WTC11 (cell line): ENCODE measurements around the gene CCDC9.

Experiments used
- CTCF ChIP-seq: fragments of 200-600 bp; IDR thresholded peaks from 2 replicates; pipeline ENCODE4 v1.8.0; 2022; ENCODE audit warnings: antibody characterized with exemption
- E2F4 ChIP-seq: sonication (generic); formaldehyde crosslinking; IDR thresholded peaks from 2 replicates; pipeline ENCODE4 v1.8.1; 2022; ENCODE audit warnings: low read depth, mild to moderate bottlenecking, moderate library complexity, missing genetic modification reagents, borderline replicate concordance
- ELF4 ChIP-seq: sonication (generic); formaldehyde crosslinking; IDR thresholded peaks from 2 replicates; pipeline ENCODE4 v1.8.1; 2022; ENCODE audit warnings: low read depth, mild to moderate bottlenecking, moderate library complexity, missing genetic modification reagents
- SP1 ChIP-seq: sonication (generic); formaldehyde crosslinking; conservative IDR thresholded peaks from 2 replicates; pipeline ENCODE4 v1.8.1; 2022; ENCODE audit warnings: missing genetic modification reagents
- TF ChIP-seq, protein P1 (sequence below): sonication (generic); formaldehyde crosslinking; IDR thresholded peaks from 2 replicates; pipeline ENCODE4 v1.8.0; 2022; ENCODE audit warnings: mild to moderate bottlenecking, missing genetic modification reagents
- TF ChIP-seq, protein P2 (sequence below): sonication (generic); formaldehyde crosslinking; IDR thresholded peaks from 2 replicates; pipeline ENCODE4 v1.8.1; 2023; ENCODE audit warnings: mild to moderate bottlenecking, missing genetic modification reagents, moderate library complexity
- TF ChIP-seq, protein P3 (sequence below): sonication (generic); formaldehyde crosslinking; IDR thresholded peaks from 2 replicates; pipeline ENCODE4 v1.8.0; 2022; ENCODE audit warnings: mild to moderate bottlenecking, missing genetic modification reagents

DNA sequence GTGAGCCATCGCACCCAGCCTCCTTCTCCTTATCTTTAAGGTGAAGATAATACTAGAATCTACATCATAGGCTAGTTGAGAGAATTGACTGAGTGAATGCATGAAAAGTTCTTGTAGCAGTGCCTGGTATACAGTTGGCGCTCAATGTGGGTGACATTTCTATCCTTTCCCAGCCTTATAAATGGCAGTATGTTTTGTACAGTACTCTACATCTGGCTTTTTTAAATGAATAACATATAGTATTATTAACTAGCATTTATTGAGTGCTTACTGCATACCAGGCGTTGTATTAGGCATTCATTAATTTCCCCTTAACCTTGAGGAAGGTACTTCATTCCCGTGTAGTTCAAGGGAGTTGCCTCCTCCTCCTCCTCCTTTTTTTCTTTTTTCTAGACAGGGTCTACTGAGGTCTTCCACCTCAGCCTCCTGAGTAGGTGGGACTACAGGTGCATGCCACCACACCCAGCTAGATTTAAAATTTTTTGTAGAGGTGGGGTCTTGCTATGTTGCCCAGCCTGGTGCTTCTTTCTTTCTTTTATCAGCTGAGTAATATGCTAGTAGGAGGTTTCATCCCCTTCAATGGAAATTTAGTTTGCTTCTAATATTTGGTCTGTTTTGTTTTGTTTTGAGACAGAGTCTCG is 56.2 kb downstream of the CCDC9 start:
- TF ChIP-seq, protein P1, sequence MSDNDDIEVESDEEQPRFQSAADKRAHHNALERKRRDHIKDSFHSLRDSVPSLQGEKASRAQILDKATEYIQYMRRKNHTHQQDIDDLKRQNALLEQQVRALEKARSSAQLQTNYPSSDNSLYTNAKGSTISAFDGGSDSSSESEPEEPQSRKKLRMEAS (CRISPR knock-in tag): no peak
- no peak for TF ChIP-seq CTCF
- no peak for TF ChIP-seq ELF4 (CRISPR knock-in tag)
- no peak for TF ChIP-seq SP1 (CRISPR knock-in tag)
- TF ChIP-seq, protein P2, sequence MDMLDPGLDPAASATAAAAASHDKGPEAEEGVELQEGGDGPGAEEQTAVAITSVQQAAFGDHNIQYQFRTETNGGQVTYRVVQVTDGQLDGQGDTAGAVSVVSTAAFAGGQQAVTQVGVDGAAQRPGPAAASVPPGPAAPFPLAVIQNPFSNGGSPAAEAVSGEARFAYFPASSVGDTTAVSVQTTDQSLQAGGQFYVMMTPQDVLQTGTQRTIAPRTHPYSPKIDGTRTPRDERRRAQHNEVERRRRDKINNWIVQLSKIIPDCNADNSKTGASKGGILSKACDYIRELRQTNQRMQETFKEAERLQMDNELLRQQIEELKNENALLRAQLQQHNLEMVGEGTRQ (CRISPR knock-in tag): no peak
- TF ChIP-seq, protein P3, sequence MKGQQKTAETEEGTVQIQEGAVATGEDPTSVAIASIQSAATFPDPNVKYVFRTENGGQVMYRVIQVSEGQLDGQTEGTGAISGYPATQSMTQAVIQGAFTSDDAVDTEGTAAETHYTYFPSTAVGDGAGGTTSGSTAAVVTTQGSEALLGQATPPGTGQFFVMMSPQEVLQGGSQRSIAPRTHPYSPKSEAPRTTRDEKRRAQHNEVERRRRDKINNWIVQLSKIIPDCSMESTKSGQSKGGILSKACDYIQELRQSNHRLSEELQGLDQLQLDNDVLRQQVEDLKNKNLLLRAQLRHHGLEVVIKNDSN (CRISPR knock-in tag): no peak
- TF ChIP-seq E2F4 (CRISPR knock-in tag): no peak
